GM12878 (cell line): ENCODE measurements around the gene RHOF. TPM values are rescaled to one million over a fixed set of nuclear protein-coding genes. Genes with fewer than 3 reads are reported as not detected.

ENCODE experiments used
- CREB1 ChIP-seq: IDR thresholded peaks from 2 replicates; pipeline ENCODE4 v1.6.1; 2012; ENCODE audit warnings: low read depth, mild to moderate bottlenecking, inconsistent platforms
- EED ChIP-seq: sonication (generic); IDR thresholded peaks from 2 replicates; pipeline ENCODE4 v1.6.1; 2016; ENCODE audit warnings: antibody characterized with exemption, low read depth
- EGR1 ChIP-seq, 2 experiments: IDR thresholded peaks; 1 replicate in 1 of 2; 2 replicates in 1 of 2; pipeline ENCODE4 v1.6.1; 2011 to 2012; ENCODE audit warnings: low read depth in 2 of 2, low read length in 2 of 2, borderline replicate concordance in 1 of 2, mild to moderate bottlenecking in 1 of 2, moderate library complexity in 1 of 2
- ETV6 ChIP-seq, 2 experiments: fragments of 450-650 bp in 1 of 2; IDR thresholded peaks in 1 of 2; conservative IDR thresholded peaks in 1 of 2; 2 replicates each; pipeline ENCODE4 v1.6.1; 2014; ENCODE audit warnings: antibody characterized with exemption in 1 of 2, borderline replicate concordance in 1 of 2, low read depth in 1 of 2, mild to moderate bottlenecking in 1 of 2, moderate library complexity in 1 of 2
- EZH2 ChIP-seq: IDR thresholded peaks from 2 replicates; pipeline ENCODE4 v1.6.1; 2012; ENCODE audit warnings: low read depth, mild to moderate bottlenecking, control low read depth, inconsistent platforms, low read length, borderline replicate concordance; ENCODE audit not compliant: control insufficient read depth
- FOXM1 ChIP-seq: IDR thresholded peaks from 2 replicates; pipeline ENCODE4 v1.6.1; 2012; ENCODE audit warnings: low read depth, mild to moderate bottlenecking, inconsistent platforms, low read length, moderate library complexity
- HCFC1 ChIP-seq: fragments of 150-350 bp; IDR thresholded peaks from 2 replicates; pipeline ENCODE4 v1.6.1; 2014; ENCODE audit warnings: low read length
- IKZF1 ChIP-seq: fragments of 450-650 bp; conservative IDR thresholded peaks from 2 replicates; pipeline ENCODE4 v1.6.1; 2017; ENCODE audit warnings: antibody characterized with exemption, mild to moderate bottlenecking
- IKZF2 ChIP-seq, 2 experiments: fragments of 450-650 bp; IDR thresholded peaks; 2 replicates each; pipeline ENCODE4 v1.6.1; 2017; ENCODE audit warnings: mild to moderate bottlenecking in 2 of 2, moderate library complexity in 2 of 2
- IRF4 ChIP-seq: IDR thresholded peaks from 2 replicates; pipeline ENCODE4 v1.6.1; 2011; ENCODE audit warnings: low read depth, low read length
- NFXL1 ChIP-seq: fragments of 450-650 bp; IDR thresholded peaks from 2 replicates; pipeline ENCODE4 v1.6.1; 2017; ENCODE audit warnings: antibody characterized with exemption, mild to moderate bottlenecking, borderline replicate concordance
- NFYA ChIP-seq: IDR thresholded peaks from 2 replicates; pipeline ENCODE4 v1.6.1; 2011; ENCODE audit warnings: low read depth, mild to moderate bottlenecking, low read length, improper control_type of control experiment, borderline replicate concordance
- NR2C1 ChIP-seq: fragments of 450-650 bp; IDR thresholded peaks from 2 replicates; pipeline ENCODE4 v1.6.1; 2017; ENCODE audit warnings: antibody characterized with exemption, mild to moderate bottlenecking, moderate library complexity
- NR2F1 ChIP-seq: fragments of 450-650 bp; conservative IDR thresholded peaks from 2 replicates; pipeline ENCODE4 v1.6.1; 2017; ENCODE audit warnings: mild to moderate bottlenecking
- POLR2A ChIP-seq: IDR thresholded peaks from 2 replicates; pipeline ENCODE4 v1.6.1; 2011; ENCODE audit warnings: low read depth, mild to moderate bottlenecking, low read length
- POU2F2 ChIP-seq: IDR thresholded peaks from 3 replicates; pipeline ENCODE4 v1.6.1; 2011; ENCODE audit warnings: low read depth, mild to moderate bottlenecking, low read length, borderline replicate concordance
- RAD51 ChIP-seq: fragments of 450-650 bp; IDR thresholded peaks from 2 replicates; pipeline ENCODE4 v1.6.1; 2016; ENCODE audit warnings: moderate library complexity, mild to moderate bottlenecking, inconsistent platforms
- SIN3A ChIP-seq: IDR thresholded peaks from 2 replicates; pipeline ENCODE4 v1.6.1; 2012; ENCODE audit warnings: low read depth, low read length, improper control_type of control experiment
- STAT3 ChIP-seq: IDR thresholded peaks from 2 replicates; pipeline ENCODE4 v1.6.1; 2011; ENCODE audit warnings: low read depth, low read length, improper control_type of control experiment
- ZNF24 ChIP-seq: fragments of 450-650 bp; IDR thresholded peaks from 2 replicates; pipeline ENCODE4 v1.6.1; 2017; ENCODE audit warnings: antibody characterized with exemption, mild to moderate bottlenecking
- ZZZ3 ChIP-seq: IDR thresholded peaks from 2 replicates; pipeline ENCODE4 v1.6.1; 2011; ENCODE audit warnings: low read depth; ENCODE audit not compliant: control insufficient read depth, insufficient read length
- polyA plus RNA-seq, 11 experiments: library from polyadenylated mRNA; depleted of rRNA in 4 of 11; unstranded in 6 of 11; stranded (reverse) in 5 of 11; fragments of >200 nt; fragmentation: Nextera tagmentation in 4 of 11; fragmentation: Illumina TruSeq in 1 of 11; extraction: Ambion mirVana in 4 of 11; extraction: Trizol in 1 of 11; gene quantifications; 1 replicate in 1 of 11; 2 replicates in 10 of 11; pipeline versions ENCODE4 v1.2.1 to v1.2.3, GENCODE V29; 2011 to 2016; ENCODE audit warnings: inconsistent platforms in 2 of 11, missing spikeins in 2 of 11, low read depth in 1 of 11
- total RNA-seq, 4 experiments: library from RNA; depleted of rRNA in 3 of 4; stranded (reverse); fragments of >200 nt in 3 of 4; fragmentation: Illumina TruSeq in 1 of 4; extraction: Trizol in 1 of 4; gene quantifications; 2 replicates each; pipeline versions ENCODE4 v1.2.1 to v1.2.3, GENCODE V29; 2013 to 2021
- TF ChIP-seq, protein P1 (sequence below): fragments of 450-650 bp; IDR thresholded peaks from 2 replicates; pipeline ENCODE4 v1.6.1; 2017; ENCODE audit warnings: mild to moderate bottlenecking, low read depth, inconsistent platforms; ENCODE audit not compliant: poor library complexity, severe bottlenecking
- TF ChIP-seq, protein P2 (sequence below): IDR thresholded peaks from 2 replicates; pipeline ENCODE4 v1.6.1; 2011; ENCODE audit warnings: borderline replicate concordance, low read depth, mild to moderate bottlenecking, moderate library complexity, mixed read lengths, low read length; ENCODE audit not compliant: insufficient read depth; ENCODE audit errors: extremely low read length
- TF ChIP-seq, protein P3 (sequence below): fragments of 450-650 bp; IDR thresholded peaks from 2 replicates; pipeline ENCODE4 v1.6.1; 2018; ENCODE audit warnings: borderline replicate concordance, mild to moderate bottlenecking; ENCODE audit not compliant: partially characterized antibody

RHOF gene
- total and polyA plus RNA-seq, 10 of the 15 experiments (the other 5 are each of a cell fraction or from before 2014, with no cell fraction given), result 6.1 to 78.7 (median 39.7) TPM

DNA sequence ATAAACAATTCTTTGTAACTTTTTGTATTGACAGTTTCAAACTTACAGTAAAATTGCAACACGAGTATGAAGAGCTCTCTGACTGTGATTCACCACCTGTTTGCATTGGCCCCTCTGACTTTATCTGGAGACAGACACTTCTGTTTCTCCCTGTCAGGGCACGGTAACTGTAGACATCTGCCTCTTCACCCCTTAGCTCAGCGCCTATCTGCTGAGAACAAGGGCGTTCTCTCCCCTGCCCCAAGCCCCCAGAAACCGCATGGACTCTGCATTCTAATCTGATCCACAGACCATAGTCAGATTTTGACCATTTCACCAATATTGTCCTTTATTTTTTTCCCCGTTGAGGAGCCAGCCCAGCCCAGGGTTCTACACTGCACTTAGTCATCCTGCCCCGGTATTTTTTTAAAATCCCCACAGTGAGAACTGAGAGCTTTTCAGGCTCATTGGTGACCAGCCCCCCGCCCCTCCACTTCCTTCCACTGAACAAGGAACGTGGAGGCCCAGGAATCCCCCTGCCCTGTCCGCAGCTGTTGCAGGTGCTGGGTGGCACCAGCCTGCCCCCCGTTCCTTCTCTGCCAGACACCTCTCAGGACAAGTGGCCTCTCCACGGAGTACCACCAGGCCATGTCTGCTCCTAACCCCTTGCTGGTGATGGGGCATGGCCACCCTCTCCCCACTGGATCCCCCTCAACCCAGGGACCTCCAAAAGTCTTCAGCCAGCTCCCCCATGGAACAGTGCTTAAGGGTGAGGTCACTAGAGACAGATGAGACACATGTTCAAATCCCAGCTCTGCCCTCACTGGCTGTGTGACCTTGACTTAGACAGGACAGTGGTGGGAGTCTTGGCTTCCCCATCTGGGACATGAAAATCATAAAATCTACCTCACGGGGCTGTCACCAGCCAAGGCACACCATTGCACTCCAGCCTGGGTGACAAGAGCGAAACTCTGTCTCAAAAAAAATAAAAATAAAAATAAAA, 11.2 kb downstream of the RHOF start (continued):
- TF ChIP-seq ETV6 (conservative IDR thresholded peaks at IDR 0.05 in 1 of 2, IDR thresholded peaks at IDR 0.05 in 1 of 2; ENCODE audit: borderline replicate concordance in 1 of 2, low read depth in 1 of 2), result 0 out of 4 replicates have a peak, but pooled peaks of 1 of the 2 experiments have one; percentile 26
- TF ChIP-seq NR2C1, result no peak
- TF ChIP-seq NFXL1, result no peak
- TF ChIP-seq, protein P1, sequence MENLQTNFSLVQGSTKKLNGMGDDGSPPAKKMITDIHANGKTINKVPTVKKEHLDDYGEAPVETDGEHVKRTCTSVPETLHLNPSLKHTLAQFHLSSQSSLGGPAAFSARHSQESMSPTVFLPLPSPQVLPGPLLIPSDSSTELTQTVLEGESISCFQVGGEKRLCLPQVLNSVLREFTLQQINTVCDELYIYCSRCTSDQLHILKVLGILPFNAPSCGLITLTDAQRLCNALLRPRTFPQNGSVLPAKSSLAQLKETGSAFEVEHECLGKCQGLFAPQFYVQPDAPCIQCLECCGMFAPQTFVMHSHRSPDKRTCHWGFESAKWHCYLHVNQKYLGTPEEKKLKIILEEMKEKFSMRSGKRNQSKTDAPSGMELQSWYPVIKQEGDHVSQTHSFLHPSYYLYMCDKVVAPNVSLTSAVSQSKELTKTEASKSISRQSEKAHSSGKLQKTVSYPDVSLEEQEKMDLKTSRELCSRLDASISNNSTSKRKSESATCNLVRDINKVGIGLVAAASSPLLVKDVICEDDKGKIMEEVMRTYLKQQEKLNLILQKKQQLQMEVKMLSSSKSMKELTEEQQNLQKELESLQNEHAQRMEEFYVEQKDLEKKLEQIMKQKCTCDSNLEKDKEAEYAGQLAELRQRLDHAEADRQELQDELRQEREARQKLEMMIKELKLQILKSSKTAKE, result peak; percentile 25
- no peak for TF ChIP-seq NFYA
- no peak for TF ChIP-seq RAD51
- TF ChIP-seq ZZZ3, result no peak
- peak; percentile 62 to 74; a peak in 3 of 4 replicates for TF ChIP-seq IKZF2 (IDR thresholded peaks at IDR 0.05)
- TF ChIP-seq POLR2A, result peak; percentile 37
- TF ChIP-seq IKZF1, result peak; percentile 78
- peak; percentile 80 for TF ChIP-seq EED
- peak; percentile 47; the same call in 1 of the 3 replicates for TF ChIP-seq POU2F2
- TF ChIP-seq SIN3A, result no peak
- TF ChIP-seq, protein P2, sequence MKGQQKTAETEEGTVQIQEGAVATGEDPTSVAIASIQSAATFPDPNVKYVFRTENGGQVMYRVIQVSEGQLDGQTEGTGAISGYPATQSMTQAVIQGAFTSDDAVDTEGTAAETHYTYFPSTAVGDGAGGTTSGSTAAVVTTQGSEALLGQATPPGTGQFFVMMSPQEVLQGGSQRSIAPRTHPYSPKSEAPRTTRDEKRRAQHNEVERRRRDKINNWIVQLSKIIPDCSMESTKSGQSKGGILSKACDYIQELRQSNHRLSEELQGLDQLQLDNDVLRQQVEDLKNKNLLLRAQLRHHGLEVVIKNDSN, result no peak
- TF ChIP-seq, protein P3, sequence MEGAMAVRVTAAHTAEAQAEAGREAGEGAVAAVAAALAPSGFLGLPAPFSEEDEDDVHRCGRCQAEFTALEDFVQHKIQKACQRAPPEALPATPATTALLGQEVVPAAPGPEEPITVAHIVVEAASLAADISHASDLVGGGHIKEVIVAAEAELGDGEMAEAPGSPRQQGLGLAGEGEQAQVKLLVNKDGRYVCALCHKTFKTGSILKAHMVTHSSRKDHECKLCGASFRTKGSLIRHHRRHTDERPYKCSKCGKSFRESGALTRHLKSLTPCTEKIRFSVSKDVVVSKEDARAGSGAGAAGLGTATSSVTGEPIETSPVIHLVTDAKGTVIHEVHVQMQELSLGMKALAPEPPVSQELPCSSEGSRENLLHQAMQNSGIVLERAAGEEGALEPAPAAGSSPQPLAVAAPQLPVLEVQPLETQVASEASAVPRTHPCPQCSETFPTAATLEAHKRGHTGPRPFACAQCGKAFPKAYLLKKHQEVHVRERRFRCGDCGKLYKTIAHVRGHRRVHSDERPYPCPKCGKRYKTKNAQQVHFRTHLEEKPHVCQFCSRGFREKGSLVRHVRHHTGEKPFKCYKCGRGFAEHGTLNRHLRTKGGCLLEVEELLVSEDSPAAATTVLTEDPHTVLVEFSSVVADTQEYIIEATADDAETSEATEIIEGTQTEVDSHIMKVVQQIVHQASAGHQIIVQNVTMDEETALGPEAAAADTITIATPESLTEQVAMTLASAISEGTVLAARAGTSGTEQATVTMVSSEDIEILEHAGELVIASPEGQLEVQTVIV, result no peak
- TF ChIP-seq HCFC1, result no peak
- no peak for TF ChIP-seq ZNF24
- TF ChIP-seq STAT3, result no peak
- TF ChIP-seq EGR1 (IDR thresholded peaks at IDR 0.05; ENCODE audit: borderline replicate concordance in 1 of 2, low read depth in 2 of 2, low read length in 2 of 2), result 0 out of 3 replicates have a peak, but pooled peaks of 1 of the 2 experiments have one; percentile 15
- no peak for TF ChIP-seq IRF4
- 0 out of 2 replicates have a peak, but pooled peaks have one; percentile 60 for TF ChIP-seq FOXM1
- TF ChIP-seq NR2F1, result peak; percentile 33; the same call in 1 of the 2 replicates
- TF ChIP-seq EZH2, result no peak
- TF ChIP-seq CREB1, result peak; percentile 45; the same call in 1 of the 2 replicates
